Measurements from ENCODE around the gene DRC7.

DRC7 gene

GRCh38 chr16:57760357-57761160 is 66.0 kb downstream of the DRC7 start:
- no peak for DNase-seq (ENCODE audit: low read depth)
- no peak overlapping the region for H3K4me3 ChIP-seq (replicated peaks; ENCODE audit: low read depth, low read length)
- no peak for TF ChIP-seq CTCF (IDR thresholded peaks at IDR 0.05; ENCODE audit: low read length, missing control alignments)

GRCh38 chr16:57761301-57761700 is 66.7 kb downstream of the DRC7 start:
- H3K4me3 ChIP-seq (replicated peaks; ENCODE audit: low read depth, low read length) = no peak overlapping the region
- no peak for DNase-seq (ENCODE audit: low read depth)
- TF ChIP-seq CTCF (IDR thresholded peaks at IDR 0.05; ENCODE audit: low read length, missing control alignments) = no peak

DNA sequence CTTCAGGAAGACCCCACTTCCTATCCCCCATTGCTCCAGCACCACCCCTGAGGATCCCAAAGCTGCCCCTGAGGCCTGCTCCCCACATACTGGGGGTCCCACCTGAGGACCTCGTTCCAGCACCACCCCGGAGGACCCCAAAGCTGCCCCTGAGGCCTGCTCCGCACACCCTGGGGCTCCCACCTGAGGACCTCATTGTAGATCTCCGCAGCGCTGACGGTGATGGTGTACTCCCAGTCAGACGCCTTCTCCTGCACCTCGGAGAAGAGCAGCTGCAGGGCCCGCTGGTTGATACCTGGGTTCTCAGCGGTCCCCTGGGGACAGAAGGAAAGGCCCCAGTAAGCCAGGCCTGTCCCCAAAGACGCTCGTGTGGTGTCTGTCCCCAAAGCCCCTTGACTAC is 67.4 kb downstream of the DRC7 start:
- H3K4me3 ChIP-seq (replicated peaks; ENCODE audit: low read depth, low read length) = no peak overlapping the region
- no peak for DNase-seq (ENCODE audit: low read depth)
- no peak for TF ChIP-seq CTCF (IDR thresholded peaks at IDR 0.05; ENCODE audit: low read length, missing control alignments)

DNA sequence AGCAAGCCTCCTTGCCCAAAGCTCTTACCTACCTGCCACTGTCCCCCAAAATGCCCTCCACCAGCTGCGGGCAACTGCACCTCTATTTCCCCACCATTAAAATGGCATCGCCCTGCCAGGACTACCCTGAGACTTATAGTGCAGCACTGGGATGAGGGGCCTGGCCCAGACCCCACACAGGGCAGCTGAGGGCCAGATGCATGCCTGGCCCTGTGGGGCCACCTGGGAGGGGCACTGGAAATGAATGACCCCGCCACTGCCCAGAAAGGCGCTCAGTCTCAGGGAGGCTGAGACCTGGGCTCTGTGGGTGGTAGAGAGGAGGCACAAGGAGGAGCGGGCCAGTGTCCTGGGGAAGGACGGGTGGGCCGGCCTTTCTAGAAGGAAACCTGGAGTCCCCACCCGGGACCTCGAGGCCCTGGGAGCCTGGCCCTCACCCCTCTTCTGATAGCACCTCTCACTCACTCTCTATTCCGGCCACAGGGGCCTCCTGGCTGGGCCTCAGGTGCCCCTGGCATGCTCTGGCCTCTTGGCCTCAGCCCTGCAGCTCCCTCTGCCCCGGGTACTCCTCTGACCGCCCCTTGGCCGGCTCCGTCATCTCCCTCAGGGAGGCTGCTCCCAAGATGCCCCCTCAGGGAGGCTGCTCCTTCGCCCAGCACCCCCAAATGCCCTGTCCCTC is 67.9 kb downstream of the DRC7 start:
- TF ChIP-seq CTCF (IDR thresholded peaks at IDR 0.05; ENCODE audit: low read length, missing control alignments) = no peak
- DNase-seq (ENCODE audit: low read depth) = no peak
- no peak overlapping the region for H3K4me3 ChIP-seq (replicated peaks; ENCODE audit: low read depth, low read length)

DNA sequence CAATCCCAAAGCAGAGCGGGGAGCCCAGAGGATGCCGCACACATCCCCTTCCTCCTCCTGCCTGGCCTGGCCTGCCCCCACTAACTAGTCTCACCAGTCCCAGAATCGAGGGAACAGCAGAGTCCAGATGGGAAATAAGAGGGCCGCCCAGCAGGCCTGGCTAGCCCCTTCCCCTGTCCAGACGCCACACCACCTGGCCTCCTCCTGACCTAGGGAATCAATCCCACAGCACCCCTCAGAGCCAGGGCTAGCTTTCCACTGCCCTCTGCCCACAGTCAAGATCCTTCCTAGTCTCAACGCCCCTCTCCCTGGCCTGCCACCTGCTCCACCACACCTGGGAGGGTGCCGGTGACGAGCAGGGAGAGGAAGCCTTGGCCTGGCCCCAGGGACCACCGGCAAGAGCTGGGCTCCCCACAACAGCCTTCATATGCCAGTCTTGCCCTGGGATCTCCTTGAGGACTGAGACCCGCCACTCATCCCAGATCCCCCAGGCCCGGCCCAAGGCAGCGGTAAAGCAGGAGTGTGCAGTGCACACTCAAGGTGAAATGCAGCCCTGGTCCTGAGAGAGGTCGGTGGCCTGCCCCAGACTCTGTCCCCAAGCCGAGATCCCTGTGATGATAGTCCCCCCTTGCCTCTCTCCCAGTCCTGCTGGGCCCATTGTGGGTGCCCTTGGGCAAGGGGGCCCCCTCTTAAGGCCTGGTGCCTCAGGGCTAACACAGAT is 68.8 kb downstream of the DRC7 start:
- TF ChIP-seq CTCF (IDR thresholded peaks at IDR 0.05; ENCODE audit: low read length, missing control alignments) = no peak

DNA sequence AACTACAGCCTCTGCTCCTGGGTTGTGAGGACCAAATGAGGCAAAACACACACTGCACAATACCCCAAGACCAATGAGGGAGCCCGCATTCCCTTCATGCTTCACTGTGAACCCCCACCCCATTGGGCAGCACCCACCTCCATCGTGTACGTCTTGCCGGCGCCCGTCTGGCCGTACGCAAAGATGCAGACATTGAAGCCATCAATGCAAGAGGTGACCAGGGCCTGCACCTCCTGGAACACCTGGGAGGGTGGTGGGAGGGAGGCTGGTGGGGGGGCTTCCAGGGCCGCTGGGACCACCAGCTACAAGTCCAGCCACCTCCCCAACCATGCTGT is 69.4 kb downstream of the DRC7 start:
- TF ChIP-seq CTCF (IDR thresholded peaks at IDR 0.05; ENCODE audit: low read length, missing control alignments) = no peak
- no peak for DNase-seq (ENCODE audit: low read depth)
- no peak overlapping the region for H3K4me3 ChIP-seq (replicated peaks; ENCODE audit: low read depth, low read length)

More for the DNA sequence above, 68.8 kb downstream of the DRC7 start:
- no peak overlapping the region for H3K4me3 ChIP-seq (replicated peaks; ENCODE audit: low read depth, low read length)
- no peak for DNase-seq (ENCODE audit: low read depth)
